PC-3 (cell line): ENCODE results near the gene KMT2E. TPM values are rescaled to one million over a fixed set of nuclear protein-coding genes. Genes with fewer than 3 reads are reported as not detected.

ENCODE experiments used
- ATAC-seq: fragments of 200-7000 bp; cut with Tn5 transposase; 2 replicates; pipeline ENCODE4 v1.9.1; 2020; ENCODE audit warnings: mild to moderate bottlenecking, moderate library complexity
- BruUV-seq: library from RNA; stranded (reverse); fragments of 400-500 nt; replicated peaks from 2 replicates; lab custom pipeline; 2021; lab: Mats Ljungman, UMichigan
- CTCF ChIA-PET: fragments of 300-600 bp; sonication (Branson Sonifier 250); formaldehyde crosslinking; loops from one replicate; lab custom pipeline; 2022; ENCODE audit warnings: antibody characterized with exemption; lab: Charles Lee
- POLR2A ChIA-PET: fragments of 300-600 bp; sonication (Branson Sonifier 250); formaldehyde crosslinking; loops from one replicate; lab custom pipeline; 2022; ENCODE audit warnings: antibody characterized with exemption; ENCODE audit not compliant: unreplicated experiment; lab: Charles Lee
- DNase-seq: peaks from one replicate; pipeline ENCODE4 v3.0.0-alpha.2; 2015
- H2AFZ ChIP-seq: fragments of 300-600 bp; sonication (generic); 2 replicates; pipeline ENCODE4 v1.6.0; 2016; ENCODE audit warnings: antibody characterized with exemption, low read length
- H3F3A ChIP-seq: fragments of 300-600 bp; sonication (generic); one replicate; pipeline ENCODE4 v1.6.0; 2017; ENCODE audit warnings: antibody characterized with exemption, low read length, control low read depth, mild to moderate bottlenecking; ENCODE audit not compliant: unreplicated experiment
- H3K27ac ChIP-seq: fragments of 300-600 bp; sonication (generic); 2 replicates; pipeline ENCODE4 v1.5.1; 2016; ENCODE audit warnings: mild to moderate bottlenecking, low read length
- H3K27me3 ChIP-seq: fragments of 300-600 bp; sonication (generic); 2 replicates; pipeline ENCODE4 v1.6.1; 2016; ENCODE audit warnings: low read length, mixed read lengths
- H3K36me3 ChIP-seq: fragments of 300-600 bp; sonication (generic); 2 replicates; pipeline ENCODE4 v1.6.1; 2016; ENCODE audit warnings: low read depth, mixed run types, low read length, mixed read lengths
- H3K4me1 ChIP-seq: fragments of 300-600 bp; sonication (generic); 2 replicates; pipeline ENCODE4 v1.5.1; 2016; ENCODE audit warnings: low read length; ENCODE audit not compliant: insufficient read depth
- H3K4me2 ChIP-seq: fragments of 300-600 bp; sonication (generic); 2 replicates; pipeline ENCODE4 v1.6.0; 2016; ENCODE audit warnings: low read length
- H3K4me3 ChIP-seq: fragments of 300-600 bp; sonication (generic); 2 replicates; pipeline ENCODE4 v1.5.1; 2016; ENCODE audit warnings: mild to moderate bottlenecking, low read length, mixed read lengths
- H3K79me2 ChIP-seq: fragments of 300-600 bp; sonication (generic); 2 replicates; pipeline ENCODE4 v1.6.1; 2017; ENCODE audit warnings: low read length, mixed read lengths
- H3K9ac ChIP-seq: fragments of 300-600 bp; sonication (generic); 2 replicates; pipeline ENCODE4 v1.6.0; 2016; ENCODE audit warnings: mild to moderate bottlenecking, low read length
- H3K9me2 ChIP-seq: fragments of 300-600 bp; sonication (generic); replicated peaks from 2 replicates; pipeline ENCODE4 v1.6.1; 2016; ENCODE audit warnings: mixed run types, low read length, mixed read lengths
- H3K9me3 ChIP-seq: fragments of 300-600 bp; sonication (generic); 2 replicates; pipeline ENCODE4 v1.6.1; 2016; ENCODE audit warnings: low read length, mixed read lengths
- H4K20me1 ChIP-seq: fragments of 300-600 bp; sonication (generic); 2 replicates; pipeline ENCODE4 v1.6.1; 2016; ENCODE audit warnings: low read length, mixed read lengths
- EZH2 ChIP-seq: fragments of 300-600 bp; sonication (generic); IDR thresholded peaks from one replicate; pipeline ENCODE4 v1.6.1; 2017; ENCODE audit warnings: antibody characterized with exemption, mild to moderate bottlenecking, low read length; ENCODE audit not compliant: unreplicated experiment
- EZH2phosphoT487 ChIP-seq: fragments of 300-600 bp; sonication (generic); IDR thresholded peaks from 2 replicates; pipeline ENCODE4 v1.6.1; 2018; ENCODE audit warnings: mild to moderate bottlenecking, antibody characterized with exemption, low read length, borderline replicate concordance
- intact Hi-C: fragments of 100-400 bp; cut with micrococcal nuclease; formaldehyde crosslinking; loops from 2 replicates; pipeline ENCODE4 v1.9.0; 2023
- total RNA-seq: library from RNA; depleted of rRNA; stranded (reverse); fragments of >200 nt; gene quantifications from 2 replicates; pipeline ENCODE4 v1.2.3, GENCODE V29; 2014
- TF ChIP-seq, protein P1 (sequence below): fragments of 300-600 bp; sonication (generic); conservative IDR thresholded peaks from 2 replicates; pipeline ENCODE4 v1.5.1; 2017; ENCODE audit warnings: antibody characterized with exemption, low read depth, mild to moderate bottlenecking, low read length

Gene KMT2E
- total RNA-seq, 1 experiment from 2014 or later, result 21.8 TPM

DNA sequence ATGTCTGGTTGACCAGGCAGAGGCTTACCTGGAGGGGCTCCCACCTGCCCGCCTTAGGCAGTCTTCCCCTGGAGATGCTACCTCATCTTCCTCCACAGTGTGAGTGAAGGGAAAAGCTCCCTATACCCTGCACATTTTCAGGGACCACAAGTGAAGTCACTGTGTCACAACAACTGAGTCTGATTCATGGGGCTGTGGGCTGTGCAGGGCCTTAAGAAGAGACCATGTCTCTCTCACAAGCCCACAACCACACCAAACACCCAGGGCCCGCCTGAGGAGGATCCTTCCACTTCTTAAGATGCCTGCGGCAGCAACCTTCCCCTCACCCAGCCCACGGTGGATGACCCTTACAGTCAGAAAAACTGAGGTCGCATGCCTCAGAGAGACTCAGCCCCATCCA is 118.3 kb downstream of the KMT2E start:
- TF ChIP-seq EZH2, result no peak
- TF ChIP-seq, protein P1, sequence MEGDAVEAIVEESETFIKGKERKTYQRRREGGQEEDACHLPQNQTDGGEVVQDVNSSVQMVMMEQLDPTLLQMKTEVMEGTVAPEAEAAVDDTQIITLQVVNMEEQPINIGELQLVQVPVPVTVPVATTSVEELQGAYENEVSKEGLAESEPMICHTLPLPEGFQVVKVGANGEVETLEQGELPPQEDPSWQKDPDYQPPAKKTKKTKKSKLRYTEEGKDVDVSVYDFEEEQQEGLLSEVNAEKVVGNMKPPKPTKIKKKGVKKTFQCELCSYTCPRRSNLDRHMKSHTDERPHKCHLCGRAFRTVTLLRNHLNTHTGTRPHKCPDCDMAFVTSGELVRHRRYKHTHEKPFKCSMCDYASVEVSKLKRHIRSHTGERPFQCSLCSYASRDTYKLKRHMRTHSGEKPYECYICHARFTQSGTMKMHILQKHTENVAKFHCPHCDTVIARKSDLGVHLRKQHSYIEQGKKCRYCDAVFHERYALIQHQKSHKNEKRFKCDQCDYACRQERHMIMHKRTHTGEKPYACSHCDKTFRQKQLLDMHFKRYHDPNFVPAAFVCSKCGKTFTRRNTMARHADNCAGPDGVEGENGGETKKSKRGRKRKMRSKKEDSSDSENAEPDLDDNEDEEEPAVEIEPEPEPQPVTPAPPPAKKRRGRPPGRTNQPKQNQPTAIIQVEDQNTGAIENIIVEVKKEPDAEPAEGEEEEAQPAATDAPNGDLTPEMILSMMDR, result no peak
- TF ChIP-seq EZH2phosphoT487, result no peak
- no peaks in the 10 kb centered on the region for H3F3A ChIP-seq
- intact Hi-C loops, result no loop called here
- H3K9me2 ChIP-seq, result no peaks in the 10 kb centered on the region
- CTCF ChIA-PET, result no interaction called here
- H3K36me3 ChIP-seq, result no peaks in the 10 kb centered on the region
- no peaks in the 10 kb centered on the region for H3K9me3 ChIP-seq
- no peaks in the 10 kb centered on the region for H3K27me3 ChIP-seq
- H3K4me1 ChIP-seq, result peaks cover 11% of the 10 kb centered on the region
- H4K20me1 ChIP-seq, result no peaks in the 10 kb centered on the region
- no peak overlapping the region for H3K9ac ChIP-seq
- BruUV-seq, result no TSS peak
- H2AFZ ChIP-seq, result no peak overlapping the region
- H3K4me3 ChIP-seq, result no peak overlapping the region
- H3K79me2 ChIP-seq, result peaks cover 7% of the 10 kb centered on the region; the same call in 1 of the 2 replicates
- POLR2A ChIA-PET, result no interaction called here
- ATAC-seq (no peak), DNase-seq (no peak)
- no peak overlapping the region for H3K4me2 ChIP-seq
- no peak overlapping the region for H3K27ac ChIP-seq

DNA sequence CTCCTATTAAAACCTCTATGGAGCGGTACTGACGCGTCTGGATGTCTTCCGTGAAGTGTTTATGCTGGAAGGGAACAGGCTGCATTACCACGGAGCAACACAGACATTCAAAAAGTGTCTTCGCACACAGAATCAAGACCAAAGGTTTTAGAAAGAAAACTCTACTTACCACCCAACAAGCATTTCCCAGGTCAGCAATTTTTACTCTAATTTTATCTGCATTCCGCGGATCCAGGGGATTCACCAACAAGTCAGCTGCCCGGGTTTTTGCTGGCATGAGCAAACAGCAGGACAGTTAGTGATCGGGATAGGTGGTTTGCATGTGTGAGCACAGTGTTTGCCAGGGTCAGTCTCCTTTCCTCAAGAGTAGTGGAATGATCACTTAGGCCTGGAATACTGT is 118.8 kb downstream of the KMT2E start:
- H3K79me2 ChIP-seq, result peaks cover 7% of the 10 kb centered on the region; the same call in 1 of the 2 replicates
- H3K27me3 ChIP-seq, result no peaks in the 10 kb centered on the region
- no peak overlapping the region for H3K27ac ChIP-seq
- no peak overlapping the region for H3K9ac ChIP-seq
- H3K9me2 ChIP-seq, result no peaks in the 10 kb centered on the region
- intact Hi-C loops, result no loop called here
- ATAC-seq (no peak), DNase-seq (no peak)
- no peaks in the 10 kb centered on the region for H3F3A ChIP-seq
- no peaks in the 10 kb centered on the region for H4K20me1 ChIP-seq
- ChIA-PET CTCF (no interaction called here), POLR2A (no interaction called here)
- BruUV-seq, result no TSS peak
- H3K4me2 ChIP-seq, result no peak overlapping the region
- peaks cover 11% of the 10 kb centered on the region for H3K4me1 ChIP-seq
- H3K36me3 ChIP-seq, result no peaks in the 10 kb centered on the region
- H2AFZ ChIP-seq, result no peak overlapping the region
- TF ChIP-seq EZH2 (no peak), EZH2phosphoT487 (no peak)
- TF ChIP-seq, protein P1, result no peak
- H3K9me3 ChIP-seq, result no peaks in the 10 kb centered on the region
- no peak overlapping the region for H3K4me3 ChIP-seq

DNA sequence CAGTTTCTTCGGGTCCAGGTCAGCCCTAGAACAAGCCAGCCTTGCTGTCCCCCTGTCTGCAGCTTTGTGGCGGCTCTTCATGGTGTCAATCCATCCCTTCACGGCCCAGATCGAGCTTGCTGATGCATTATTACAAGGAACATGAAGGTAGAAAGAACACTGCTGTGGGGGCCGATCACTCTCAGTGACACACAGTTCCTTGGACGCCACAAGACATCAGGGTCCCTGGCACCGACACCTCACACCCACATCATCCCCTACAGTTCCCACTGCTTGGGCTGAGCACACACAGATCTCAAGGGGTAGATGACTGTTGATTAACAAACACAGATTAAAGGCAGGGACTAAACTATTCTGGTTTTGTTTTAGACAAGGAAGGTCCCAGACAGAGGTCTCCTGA is 119.4 kb downstream of the KMT2E start:
- H3K4me3 ChIP-seq, result no peak overlapping the region
- no peaks in the 10 kb centered on the region for H4K20me1 ChIP-seq
- no peaks in the 10 kb centered on the region for H3F3A ChIP-seq
- H3K36me3 ChIP-seq, result no peaks in the 10 kb centered on the region
- POLR2A ChIA-PET, result no interaction called here
- H3K9me3 ChIP-seq, result no peaks in the 10 kb centered on the region
- H3K4me1 ChIP-seq, result peaks cover 11% of the 10 kb centered on the region
- H3K4me2 ChIP-seq, result no peak overlapping the region
- H3K9ac ChIP-seq, result no peak overlapping the region
- TF ChIP-seq, protein P1, result no peak
- TF ChIP-seq EZH2phosphoT487 (no peak), EZH2 (no peak)
- H3K27me3 ChIP-seq, result no peaks in the 10 kb centered on the region
- H2AFZ ChIP-seq, result no peak overlapping the region
- no TSS peak for BruUV-seq
- intact Hi-C loops, result no loop called here
- DNase-seq (no peak), ATAC-seq (no peak)
- H3K9me2 ChIP-seq, result no peaks in the 10 kb centered on the region
- no peak overlapping the region for H3K27ac ChIP-seq
- H3K79me2 ChIP-seq, result peaks cover 7% of the 10 kb centered on the region; the same call in 1 of the 2 replicates
- CTCF ChIA-PET, result no interaction called here
